ENCODE results near the gene MALAT1.

DNA sequence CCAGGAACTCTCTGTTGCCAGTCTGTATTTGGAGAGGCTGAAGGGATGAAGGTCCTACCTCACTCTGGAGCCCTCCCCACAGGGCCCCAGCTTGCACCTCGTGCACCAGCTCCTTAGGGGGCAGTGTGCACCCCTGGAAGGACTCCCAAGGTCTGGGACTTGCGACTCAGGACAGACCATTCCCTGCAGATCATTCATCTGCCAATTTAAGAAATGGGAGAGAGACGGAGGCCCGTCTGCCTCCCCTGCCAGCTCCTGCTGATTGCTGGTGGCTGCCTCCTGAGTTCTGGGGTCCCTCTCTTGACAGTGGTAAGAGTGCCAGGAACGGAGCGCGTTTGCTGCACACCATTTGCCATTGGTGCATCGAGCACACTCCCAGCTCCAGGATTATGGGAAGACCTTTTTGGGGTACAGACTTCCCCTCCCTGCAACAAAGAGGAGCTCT, 27.4 kb upstream of the MALAT1 start:
- TF ChIP-seq EZH2phosphoT487 (IDR thresholded peaks at IDR 0.05; ENCODE audit: borderline replicate concordance) (no peak), SIN3A (IDR thresholded peaks at IDR 0.05; ENCODE audit: low read depth) (no peak)

All from HCT116 (cell line).